Testis (tissue), 2 donors: ENCODE measurements around the gene ERCC6L2.

Experiments
- POLR2A ChIP-seq: fragments of 450-650 bp; IDR thresholded peaks from one replicate; pipeline ENCODE4 v1.6.1; 2017; ENCODE audit warnings: antibody characterized with exemption, mild to moderate bottlenecking, moderate library complexity
- TF ChIP-seq, protein P1 (sequence below), 3 experiments: fragments of 450-650 bp in 2 of 3; fragments of 200-600 bp in 1 of 3; sonication (generic) in 1 of 3; IDR thresholded peaks; one replicate each; pipeline ENCODE4 v1.5.1; 2016 to 2019; ENCODE audit warnings: antibody characterized with exemption in 3 of 3, mild to moderate bottlenecking in 2 of 3, moderate library complexity in 1 of 3

DNA sequence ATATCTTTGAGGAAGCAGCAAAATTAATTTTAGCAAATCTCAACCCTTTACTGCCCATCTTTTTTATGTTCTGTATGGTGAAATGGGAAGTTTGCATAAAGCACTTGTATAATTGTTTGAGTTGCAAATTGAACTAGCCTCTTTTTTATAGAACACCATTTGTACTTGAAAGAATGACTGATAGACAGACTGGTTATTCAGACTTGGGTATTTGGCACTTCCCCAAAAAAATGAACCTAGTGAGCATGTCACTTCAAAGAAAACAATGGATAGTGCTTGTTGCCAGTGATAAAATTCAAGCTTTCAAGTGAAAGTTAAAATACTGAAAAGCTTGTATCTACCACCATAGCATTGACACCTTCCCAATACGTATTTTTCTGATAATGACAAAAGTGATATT lies 115.8 kb downstream of the ERCC6L2 start:
- TF ChIP-seq, protein P1, sequence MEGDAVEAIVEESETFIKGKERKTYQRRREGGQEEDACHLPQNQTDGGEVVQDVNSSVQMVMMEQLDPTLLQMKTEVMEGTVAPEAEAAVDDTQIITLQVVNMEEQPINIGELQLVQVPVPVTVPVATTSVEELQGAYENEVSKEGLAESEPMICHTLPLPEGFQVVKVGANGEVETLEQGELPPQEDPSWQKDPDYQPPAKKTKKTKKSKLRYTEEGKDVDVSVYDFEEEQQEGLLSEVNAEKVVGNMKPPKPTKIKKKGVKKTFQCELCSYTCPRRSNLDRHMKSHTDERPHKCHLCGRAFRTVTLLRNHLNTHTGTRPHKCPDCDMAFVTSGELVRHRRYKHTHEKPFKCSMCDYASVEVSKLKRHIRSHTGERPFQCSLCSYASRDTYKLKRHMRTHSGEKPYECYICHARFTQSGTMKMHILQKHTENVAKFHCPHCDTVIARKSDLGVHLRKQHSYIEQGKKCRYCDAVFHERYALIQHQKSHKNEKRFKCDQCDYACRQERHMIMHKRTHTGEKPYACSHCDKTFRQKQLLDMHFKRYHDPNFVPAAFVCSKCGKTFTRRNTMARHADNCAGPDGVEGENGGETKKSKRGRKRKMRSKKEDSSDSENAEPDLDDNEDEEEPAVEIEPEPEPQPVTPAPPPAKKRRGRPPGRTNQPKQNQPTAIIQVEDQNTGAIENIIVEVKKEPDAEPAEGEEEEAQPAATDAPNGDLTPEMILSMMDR (IDR thresholded peaks at IDR 0.05), result no peak
- no peak for TF ChIP-seq POLR2A
